ENCODE results near the gene CRYBB2. TPM values are rescaled to one million over a fixed set of nuclear protein-coding genes. Genes with fewer than 3 reads are reported as not detected.
A peak's percentile ranks its signal among the peaks of the same experiment; 100 is the strongest.
"Not testable (repeated sequence)": the region's sequence is repeated elsewhere in the genome, so short reads cannot be mapped to it uniquely, and the experiment has no call there.

The CRYBB2 gene, protein sequence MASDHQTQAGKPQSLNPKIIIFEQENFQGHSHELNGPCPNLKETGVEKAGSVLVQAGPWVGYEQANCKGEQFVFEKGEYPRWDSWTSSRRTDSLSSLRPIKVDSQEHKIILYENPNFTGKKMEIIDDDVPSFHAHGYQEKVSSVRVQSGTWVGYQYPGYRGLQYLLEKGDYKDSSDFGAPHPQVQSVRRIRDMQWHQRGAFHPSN
- total RNA-seq, result 0.24 and 1.1 TPM in 2 replicates

GRCh38 chr22:25219211-25219689 is at the start of gene CRYBB2:
Gene CRYBB2 (plus strand): TSS chr22:25219639. CDS start chr22:25221430, 1,791 bp downstream.
- DNase-seq (ENCODE audit: extremely low read depth, low read depth, low spot score), result no peak

DNA sequence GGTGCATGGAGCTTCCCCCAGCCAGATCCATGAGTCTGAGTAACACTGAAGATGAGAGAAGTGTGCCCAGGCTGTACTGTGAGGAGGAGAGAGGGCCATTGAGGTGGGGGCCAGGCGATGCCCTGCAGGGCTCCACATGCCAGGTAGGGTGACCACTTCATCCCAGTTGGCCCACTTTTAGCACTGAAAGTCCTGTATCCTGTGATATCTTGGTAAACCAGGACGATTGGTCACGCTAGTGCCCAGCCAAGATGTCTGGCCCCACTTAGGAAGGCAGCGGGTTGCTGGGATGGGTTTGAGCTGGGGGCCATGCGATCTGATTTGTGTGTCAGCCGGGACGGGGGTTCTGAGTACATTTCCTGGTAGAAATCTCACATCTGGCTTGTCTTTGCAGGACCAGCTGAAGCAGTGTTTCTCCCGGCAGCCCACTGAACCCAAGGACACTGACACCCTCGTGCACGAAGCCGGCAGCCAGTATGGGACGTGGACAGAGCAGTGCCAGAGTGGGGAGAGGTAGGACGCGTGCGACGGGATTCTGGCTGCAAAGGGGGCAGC is 48.9 kb upstream of the CRYBB2 start:
- no peak for DNase-seq (ENCODE audit: extremely low read depth, low read depth, low spot score)

DNA sequence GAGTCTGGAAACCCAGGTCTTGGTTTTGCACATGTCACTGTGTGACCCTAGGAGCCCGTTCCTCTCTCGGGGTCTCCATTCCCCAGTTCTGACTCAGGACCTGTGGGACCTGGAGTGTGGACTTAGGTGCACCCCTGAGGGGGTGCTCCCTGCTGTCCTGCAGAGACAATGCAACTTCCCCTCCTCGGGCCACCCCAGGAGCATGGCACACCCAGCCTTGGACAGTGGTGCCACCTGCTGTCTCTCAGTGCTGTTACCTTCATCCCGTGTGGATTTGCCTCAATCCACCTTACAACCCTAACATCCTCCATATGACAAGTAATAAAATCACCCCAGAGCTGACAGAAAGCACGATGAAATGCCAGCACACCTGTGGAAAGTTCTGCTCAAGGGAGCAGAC is 47.3 kb upstream of the CRYBB2 start:
- no peak for DNase-seq (ENCODE audit: extremely low read depth, low read depth, low spot score)

- no peak for DNase-seq (ENCODE audit: extremely low read depth, low read depth, low spot score)
Observed at GRCh38 chr22:25174156-25174887, 45.1 kb upstream of the CRYBB2 start.

- no peak for DNase-seq (ENCODE audit: extremely low read depth, low read depth, low spot score)
Observed at GRCh38 chr22:25174888-25175411, 44.5 kb upstream of the CRYBB2 start.

DNA sequence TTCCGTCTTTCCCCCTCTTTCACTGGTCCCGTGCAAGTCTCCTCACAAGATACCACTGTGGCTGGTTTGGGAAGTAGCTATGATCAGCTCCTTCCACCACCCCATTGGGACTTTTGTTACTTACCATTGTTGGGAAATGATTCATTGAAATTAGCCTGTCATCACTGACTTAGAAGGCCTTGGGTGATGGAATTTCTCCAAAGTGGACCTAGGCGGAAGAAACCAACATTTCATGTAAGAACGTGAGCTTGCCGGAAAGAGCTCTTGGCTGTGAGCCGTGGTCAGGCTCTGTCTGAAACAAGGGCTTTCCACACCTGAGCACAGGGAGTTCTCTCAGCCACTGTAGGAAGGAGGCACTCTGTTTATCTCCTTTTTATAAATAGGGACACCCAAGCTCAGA is 43.3 kb upstream of the CRYBB2 start:
- peak; percentile 25 for DNase-seq (ENCODE audit: extremely low read depth, low read depth, low spot score)

DNA sequence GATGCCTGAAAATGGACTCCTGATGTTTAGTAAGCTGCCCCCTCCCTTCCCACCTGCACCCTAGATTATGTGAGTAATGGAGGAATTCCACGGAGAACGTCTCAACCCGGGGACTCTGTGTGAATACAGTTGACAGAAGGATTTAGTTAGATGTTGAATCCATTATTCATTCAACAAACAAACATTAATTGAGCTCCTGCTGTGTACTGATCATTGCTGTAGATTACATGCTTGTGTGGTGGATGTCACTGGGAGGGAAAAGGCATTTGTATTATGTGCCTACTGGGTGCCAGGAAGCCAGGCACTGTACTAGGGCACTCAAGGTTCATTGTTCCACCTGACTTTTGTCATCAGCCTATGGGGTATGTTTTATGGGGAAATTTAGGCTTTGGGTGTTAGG is 42.6 kb upstream of the CRYBB2 start:
- no peak for DNase-seq (ENCODE audit: extremely low read depth, low read depth, low spot score)

GRCh38 chr22:25177226-25177625 is 42.2 kb upstream of the CRYBB2 start:
- no peak for DNase-seq (ENCODE audit: extremely low read depth, low read depth, low spot score)

DNA sequence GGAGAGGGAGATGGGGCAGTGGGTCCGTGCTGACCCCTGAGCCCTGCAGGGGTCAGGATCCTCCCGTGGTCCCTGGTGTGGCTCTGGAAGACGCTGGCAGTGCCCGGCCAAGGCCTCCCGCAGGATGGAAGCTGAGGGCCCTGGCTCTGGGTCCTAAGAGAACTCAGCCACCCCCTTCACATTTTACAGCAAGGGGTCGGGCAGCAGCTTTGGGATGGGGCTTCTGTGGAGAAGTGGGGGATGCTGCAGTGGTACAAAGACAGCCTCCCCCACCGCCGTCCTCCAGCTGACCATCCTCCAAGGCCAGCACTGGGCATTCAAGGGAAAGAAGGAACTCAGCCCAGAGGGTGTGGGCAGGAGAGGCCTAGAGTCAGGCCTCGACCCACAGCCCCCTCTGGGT is 41.5 kb upstream of the CRYBB2 start:
- no peak for DNase-seq (ENCODE audit: extremely low read depth, low read depth, low spot score)

DNA sequence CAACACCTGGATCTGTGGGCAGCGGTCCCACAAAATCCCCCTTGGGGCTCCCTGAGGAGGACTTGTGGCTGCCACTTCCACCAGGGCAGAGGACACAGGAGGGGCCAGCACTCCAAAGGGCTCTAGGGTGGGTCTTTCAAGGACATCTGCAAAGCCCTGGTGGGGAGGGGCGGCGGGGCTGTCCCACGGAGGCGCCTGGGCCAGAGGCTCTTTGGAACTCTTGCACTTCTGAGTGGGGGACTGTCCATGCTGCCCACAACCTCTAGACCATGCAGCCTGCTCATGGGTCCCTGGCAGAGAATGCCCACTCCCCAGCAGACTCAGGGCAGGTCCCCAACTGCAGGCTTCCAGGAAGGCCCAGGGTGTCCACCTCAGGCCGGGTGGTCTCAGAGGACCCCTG is 41.1 kb upstream of the CRYBB2 start:
- not testable (repeated sequence) for DNase-seq (ENCODE audit: extremely low read depth, low read depth, low spot score)

GRCh38 chr22:25178869-25179631 is 40.4 kb upstream of the CRYBB2 start:
- not testable (repeated sequence) for DNase-seq (ENCODE audit: extremely low read depth, low read depth, low spot score)

DNA sequence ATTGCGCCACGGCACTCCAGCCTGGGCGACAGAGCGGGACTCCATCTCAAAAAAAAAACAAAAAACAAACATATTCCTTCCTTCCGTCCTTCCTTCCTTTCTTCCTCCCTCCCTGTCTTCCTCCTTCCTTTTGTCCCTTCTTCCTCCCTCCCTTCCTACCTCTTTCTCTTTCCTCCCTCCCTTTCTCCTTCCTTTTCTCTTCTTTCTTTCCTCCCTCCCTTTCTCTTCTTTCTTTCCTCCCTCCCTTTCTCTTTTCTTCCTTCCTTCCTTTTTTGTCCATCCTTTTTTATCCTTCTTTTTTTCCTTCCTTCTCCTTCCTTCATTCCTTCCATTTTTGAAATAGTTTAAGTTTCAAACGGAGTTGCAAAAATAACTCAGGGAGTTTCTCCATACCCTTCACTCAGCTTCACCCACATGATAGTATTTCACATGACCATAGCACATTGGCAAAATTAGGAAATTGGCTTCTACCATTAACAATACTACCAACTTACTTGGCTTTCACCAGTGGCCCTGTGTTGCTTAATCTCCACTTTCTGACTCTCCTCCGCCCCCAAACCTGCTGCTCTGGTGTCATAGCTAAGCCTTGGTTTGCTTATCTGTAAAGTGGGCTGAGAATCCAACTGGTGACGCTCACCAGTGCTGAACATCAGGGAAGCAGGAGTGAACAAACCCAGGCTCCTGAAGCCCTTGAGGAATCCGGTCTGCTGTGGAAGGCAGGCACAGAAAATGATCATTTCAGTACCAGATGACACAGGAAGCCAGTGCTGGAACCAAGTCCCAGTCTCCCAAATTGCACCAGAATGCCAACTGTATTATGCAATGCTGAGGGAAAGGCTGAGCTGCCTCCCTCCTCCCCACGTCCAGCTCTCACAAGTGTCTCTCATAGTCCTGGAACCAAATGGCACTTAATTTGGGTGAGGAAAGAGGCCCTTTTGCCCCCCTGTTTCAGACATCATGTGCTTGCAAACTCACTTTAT is 37.0 kb upstream of the CRYBB2 start:
- DNase-seq (ENCODE audit: extremely low read depth, low read depth, low spot score), result no peak

GRCh38 chr22:25183949-25184619 is 35.4 kb upstream of the CRYBB2 start:
- DNase-seq (ENCODE audit: extremely low read depth, low read depth, low spot score), result no peak

DNA sequence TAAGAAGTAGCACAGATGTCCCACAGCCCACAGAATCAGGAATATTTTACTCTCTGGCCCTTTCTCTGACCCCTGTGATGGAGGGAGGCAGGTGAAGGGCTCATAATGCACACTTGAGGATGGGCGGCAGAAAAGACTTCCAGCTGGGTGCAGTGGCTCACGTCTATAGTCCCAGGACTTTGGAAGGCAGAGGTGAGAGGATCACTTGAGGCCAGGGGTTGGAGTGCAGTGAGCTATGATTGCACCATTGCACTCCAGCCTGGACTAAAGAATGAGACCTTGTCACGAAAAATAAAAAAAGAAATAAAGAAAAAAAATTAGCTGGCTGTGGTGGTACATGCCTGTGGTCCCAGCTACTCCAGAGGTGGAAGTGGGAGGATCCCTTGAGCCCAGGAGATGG is 33.3 kb upstream of the CRYBB2 start:
- no peak for DNase-seq (ENCODE audit: extremely low read depth, low read depth, low spot score)

- DNase-seq (ENCODE audit: extremely low read depth, low read depth, low spot score), result no peak
Observed at GRCh38 chr22:25187469-25187868, 32.0 kb upstream of the CRYBB2 start.

- DNase-seq (ENCODE audit: extremely low read depth, low read depth, low spot score), result no peak
Observed at GRCh38 chr22:25192406-25192805, 27.0 kb upstream of the CRYBB2 start.

DNA sequence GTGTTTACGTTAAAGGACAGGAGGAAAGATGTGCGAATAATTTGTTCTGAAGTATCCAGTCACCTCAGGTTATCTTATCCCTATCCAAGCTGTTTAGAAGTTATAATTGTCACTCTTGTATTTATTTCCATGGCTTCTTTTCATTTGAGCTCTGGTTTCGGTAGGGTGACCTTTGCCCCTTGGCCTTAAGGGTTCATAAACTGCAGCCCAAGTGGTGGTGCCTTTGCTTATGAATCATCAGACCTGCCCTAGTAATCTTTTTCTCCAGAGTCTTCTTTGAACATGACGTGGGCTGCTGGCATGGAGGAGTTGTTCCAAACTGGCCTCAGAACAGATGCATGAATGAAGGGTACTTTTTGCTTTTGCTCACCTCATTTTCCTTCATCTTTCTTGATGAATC is 26.3 kb upstream of the CRYBB2 start:
- no peak for DNase-seq (ENCODE audit: extremely low read depth, low read depth, low spot score)

GRCh38 chr22:25193548-25193947 is 25.9 kb upstream of the CRYBB2 start:
- DNase-seq (ENCODE audit: extremely low read depth, low read depth, low spot score), result no peak

- DNase-seq (ENCODE audit: extremely low read depth, low read depth, low spot score), result no peak
Observed at GRCh38 chr22:25196326-25196725, 23.1 kb upstream of the CRYBB2 start.

Measured in glomerular endothelial cell (primary cell).